ENCODE measurements around the gene PGRMC2. TPM values are rescaled to one million over a fixed set of nuclear protein-coding genes. Genes with fewer than 3 reads are reported as not detected.

PGRMC2 gene
- total RNA-seq, 6 experiments from 2014 or later = 116 to 185 (median 129) TPM

- peak; percentile 43 for DNase-seq
- Mint-ChIP-seq H3K4me1 (ENCODE audit: low read depth) (peaks cover 33% of the 10 kb centered on the region), H3K4me3 (no peak overlapping the region), H3K9me3 (no peaks in the 10 kb centered on the region), H3K27ac (peak overlapping the region; percentile 23), H3K36me3 (ENCODE audit: low read depth) (peaks cover 6% of the 10 kb centered on the region; the same call in 1 of the 2 replicates), H3K27me3 (ENCODE audit: insufficient read depth) (no peaks in the 10 kb centered on the region)
- TF ChIP-seq CTCF (IDR thresholded peaks at IDR 0.05) = no peak
These were observed 28.3 kb upstream of the PGRMC2 start for GRCh38 chr4:128315756-128316520.

- H3K4me1 Mint-ChIP-seq (ENCODE audit: low read depth) = peaks cover 25% of the 10 kb centered on the region
- no peak for TF ChIP-seq CTCF (IDR thresholded peaks at IDR 0.05)
- no peaks in the 10 kb centered on the region; the same call in 1 of the 2 replicates for H3K36me3 Mint-ChIP-seq (ENCODE audit: low read depth)
- H3K4me3 Mint-ChIP-seq = no peak overlapping the region
- H3K27ac Mint-ChIP-seq = no peak overlapping the region
- H3K9me3 Mint-ChIP-seq = no peaks in the 10 kb centered on the region
- DNase-seq = no peak
- no peaks in the 10 kb centered on the region for H3K27me3 Mint-ChIP-seq (ENCODE audit: insufficient read depth)
These were observed 24.2 kb upstream of the PGRMC2 start for GRCh38 chr4:128311659-128312403.

- TF ChIP-seq CTCF (IDR thresholded peaks at IDR 0.05) = peak; percentile 41; the same call in 1 of the 2 replicates
- DNase-seq = no peak
- Mint-ChIP-seq H3K27ac (no peak overlapping the region), H3K9me3 (no peaks in the 10 kb centered on the region), H3K27me3 (ENCODE audit: insufficient read depth) (no peaks in the 10 kb centered on the region), H3K4me1 (ENCODE audit: low read depth) (peaks cover 9% of the 10 kb centered on the region), H3K4me3 (no peak overlapping the region), H3K36me3 (ENCODE audit: low read depth) (no peaks in the 10 kb centered on the region; the same call in 1 of the 2 replicates)
These were observed 22.7 kb upstream of the PGRMC2 start for GRCh38 chr4:128310266-128310697.

GRCh38 chr4:128309585-128309984 is 22.0 kb upstream of the PGRMC2 start:
- no peak for TF ChIP-seq CTCF (IDR thresholded peaks at IDR 0.05)
- no peaks in the 10 kb centered on the region; the same call in 1 of the 2 replicates for H3K36me3 Mint-ChIP-seq (ENCODE audit: low read depth)
- no peak overlapping the region for H3K4me3 Mint-ChIP-seq
- H3K27ac Mint-ChIP-seq = no peak overlapping the region
- peaks cover 2% of the 10 kb centered on the region for H3K4me1 Mint-ChIP-seq (ENCODE audit: low read depth)
- H3K27me3 Mint-ChIP-seq (ENCODE audit: insufficient read depth) = no peaks in the 10 kb centered on the region
- H3K9me3 Mint-ChIP-seq = no peaks in the 10 kb centered on the region
- DNase-seq = no peak

- H3K27ac Mint-ChIP-seq = no peak overlapping the region
- H3K27me3 Mint-ChIP-seq (ENCODE audit: insufficient read depth) = no peaks in the 10 kb centered on the region
These were observed 21.4 kb upstream of the PGRMC2 start for GRCh38 chr4:128308986-128309385.

More at GRCh38 chr4:128308986-128309385, 21.4 kb upstream of the PGRMC2 start:
- H3K36me3 Mint-ChIP-seq (ENCODE audit: low read depth) = no peaks in the 10 kb centered on the region
- no peaks in the 10 kb centered on the region; the same call in 1 of the 2 replicates for H3K4me1 Mint-ChIP-seq (ENCODE audit: low read depth)
- no peak overlapping the region for H3K4me3 Mint-ChIP-seq
- no peak for DNase-seq
- no peak for TF ChIP-seq CTCF (IDR thresholded peaks at IDR 0.05)
- no peaks in the 10 kb centered on the region for H3K9me3 Mint-ChIP-seq
